AG09319 (cell line): ENCODE results near the gene DACT1.

Experiments used
- DNase-seq: peaks from one replicate; pipeline ENCODE4 v3.0.0-alpha.2; 2010; ENCODE audit warnings: low read depth; ENCODE audit errors: extremely low read depth
- TF ChIP-seq, protein P1 (sequence below): IDR thresholded peaks from 2 replicates; pipeline ENCODE4 v1.5.1; 2011; ENCODE audit warnings: low read depth, mild to moderate bottlenecking, inconsistent platforms, low read length, moderate library complexity

DACT1 gene

DNA sequence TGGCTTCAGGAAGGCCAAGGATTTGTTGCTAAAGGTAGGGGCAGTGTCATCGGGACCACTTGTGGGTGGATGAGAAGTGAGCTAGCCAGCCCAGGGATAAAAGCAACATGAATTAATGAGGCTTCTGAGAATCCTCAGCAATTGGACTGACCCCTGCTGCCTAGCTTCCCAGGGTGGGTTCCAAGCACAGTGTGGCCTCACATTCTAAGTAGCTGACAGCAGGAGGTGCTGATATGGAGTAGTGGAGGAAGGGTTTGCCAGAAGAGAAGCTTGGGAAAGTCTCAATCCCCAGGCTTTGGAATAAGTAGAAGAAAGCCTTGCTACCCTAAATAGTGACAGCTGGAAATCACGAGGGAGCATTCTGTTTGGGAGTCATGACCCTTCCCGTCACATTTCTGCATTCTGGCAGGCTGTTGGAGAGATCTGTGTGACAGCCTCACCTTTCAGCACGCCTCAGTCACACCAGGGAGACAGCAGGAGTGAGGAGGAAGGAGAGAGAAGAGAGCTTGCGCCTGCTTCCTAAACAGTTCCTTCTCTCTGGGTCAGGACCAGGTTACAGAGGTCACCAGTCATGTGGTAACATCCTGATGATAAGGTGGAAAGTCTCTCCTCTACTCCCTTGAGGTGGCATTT lies 31.2 kb downstream of the DACT1 start:
- TF ChIP-seq, protein P1, sequence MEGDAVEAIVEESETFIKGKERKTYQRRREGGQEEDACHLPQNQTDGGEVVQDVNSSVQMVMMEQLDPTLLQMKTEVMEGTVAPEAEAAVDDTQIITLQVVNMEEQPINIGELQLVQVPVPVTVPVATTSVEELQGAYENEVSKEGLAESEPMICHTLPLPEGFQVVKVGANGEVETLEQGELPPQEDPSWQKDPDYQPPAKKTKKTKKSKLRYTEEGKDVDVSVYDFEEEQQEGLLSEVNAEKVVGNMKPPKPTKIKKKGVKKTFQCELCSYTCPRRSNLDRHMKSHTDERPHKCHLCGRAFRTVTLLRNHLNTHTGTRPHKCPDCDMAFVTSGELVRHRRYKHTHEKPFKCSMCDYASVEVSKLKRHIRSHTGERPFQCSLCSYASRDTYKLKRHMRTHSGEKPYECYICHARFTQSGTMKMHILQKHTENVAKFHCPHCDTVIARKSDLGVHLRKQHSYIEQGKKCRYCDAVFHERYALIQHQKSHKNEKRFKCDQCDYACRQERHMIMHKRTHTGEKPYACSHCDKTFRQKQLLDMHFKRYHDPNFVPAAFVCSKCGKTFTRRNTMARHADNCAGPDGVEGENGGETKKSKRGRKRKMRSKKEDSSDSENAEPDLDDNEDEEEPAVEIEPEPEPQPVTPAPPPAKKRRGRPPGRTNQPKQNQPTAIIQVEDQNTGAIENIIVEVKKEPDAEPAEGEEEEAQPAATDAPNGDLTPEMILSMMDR: no peak
- DNase-seq: no peak

DNA sequence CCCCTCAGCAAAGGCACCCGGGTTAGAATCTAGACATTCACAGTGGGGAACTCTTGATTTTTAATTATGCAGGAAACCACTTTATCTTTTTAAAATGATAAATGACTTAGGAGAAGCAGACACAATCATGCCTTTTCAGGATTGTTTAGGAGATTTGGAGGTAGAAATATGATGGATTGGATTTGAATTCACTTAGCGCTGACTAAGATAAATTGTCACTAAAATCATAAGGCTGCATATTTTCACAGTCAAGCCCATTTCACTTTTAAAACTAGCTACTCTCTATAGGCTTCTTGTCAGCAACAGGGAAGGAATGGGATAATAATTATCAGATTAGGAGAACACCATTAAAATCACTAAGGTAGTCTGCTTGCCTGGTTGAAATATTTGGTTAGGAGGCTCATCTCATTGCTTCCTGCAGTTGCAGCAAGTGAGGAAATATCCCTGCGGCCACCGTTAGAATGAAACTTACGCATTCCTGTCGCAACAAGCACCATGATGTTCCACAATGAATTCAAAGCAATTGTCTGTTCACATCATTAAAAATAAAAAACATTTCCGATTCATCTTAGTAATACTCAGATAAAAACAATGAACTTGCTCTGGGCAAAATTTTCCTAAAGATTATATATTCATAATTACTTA lies 31.9 kb downstream of the DACT1 start:
- DNase-seq: no peak
- TF ChIP-seq, protein P1: no peak

DNA sequence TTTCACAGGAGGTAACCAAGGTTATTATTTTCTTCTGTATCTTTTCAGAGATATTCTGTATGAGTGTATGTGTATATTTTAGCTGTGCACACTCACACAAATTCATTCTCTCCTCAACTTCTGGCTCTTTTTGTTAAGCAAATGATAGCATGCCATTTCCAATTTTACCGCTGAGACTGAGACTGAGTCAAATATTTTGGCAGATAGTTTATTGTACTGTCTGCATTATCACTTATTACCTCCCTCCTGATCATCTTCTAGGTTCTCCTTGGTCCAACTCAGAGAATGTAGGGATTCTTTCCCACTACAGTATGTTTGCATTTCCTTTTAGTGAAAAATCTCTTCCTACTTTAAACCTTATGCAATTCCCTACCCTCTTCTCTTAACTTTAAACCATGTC lies 33.3 kb downstream of the DACT1 start:
- no peak for DNase-seq
- TF ChIP-seq, protein P1: no peak

DNA sequence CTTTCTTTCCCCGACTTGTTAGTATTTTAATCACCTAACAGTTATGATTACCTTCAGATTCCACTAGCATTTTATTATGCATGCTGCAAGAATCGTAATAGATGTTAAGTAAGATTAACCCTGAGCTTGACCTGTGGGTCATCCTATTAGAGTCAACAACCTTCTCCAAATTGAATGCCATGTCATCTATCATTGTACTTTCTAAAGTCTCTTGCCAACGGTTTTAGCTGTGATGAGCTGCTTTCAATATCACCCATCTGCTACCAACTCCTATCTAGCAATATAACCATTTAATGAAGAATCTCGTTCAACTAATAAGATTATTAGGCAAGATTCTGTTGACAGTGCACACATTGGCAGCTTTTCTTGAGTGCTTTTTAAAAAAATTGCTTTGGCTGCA lies 33.7 kb downstream of the DACT1 start:
- no peak for DNase-seq
- TF ChIP-seq, protein P1: no peak

DNA sequence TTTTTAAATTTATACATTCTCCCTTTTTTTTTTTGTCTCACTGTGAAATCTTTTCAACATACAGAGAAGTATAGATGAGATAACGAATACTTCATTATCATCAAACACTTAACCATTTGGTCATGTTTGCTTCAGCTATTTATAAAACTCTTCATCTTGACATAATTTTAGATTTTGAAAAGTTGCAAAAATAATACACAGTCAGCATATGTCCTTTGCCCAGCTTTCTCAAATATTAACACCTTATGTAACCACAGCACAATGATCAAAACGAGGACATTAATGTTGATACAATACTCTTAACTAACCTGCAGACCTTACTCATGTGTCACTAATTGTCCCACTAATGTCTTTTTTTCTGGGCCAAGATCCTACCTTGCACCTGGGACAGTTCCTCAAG lies 36.0 kb downstream of the DACT1 start:
- DNase-seq: no peak
- TF ChIP-seq, protein P1: no peak

DNA sequence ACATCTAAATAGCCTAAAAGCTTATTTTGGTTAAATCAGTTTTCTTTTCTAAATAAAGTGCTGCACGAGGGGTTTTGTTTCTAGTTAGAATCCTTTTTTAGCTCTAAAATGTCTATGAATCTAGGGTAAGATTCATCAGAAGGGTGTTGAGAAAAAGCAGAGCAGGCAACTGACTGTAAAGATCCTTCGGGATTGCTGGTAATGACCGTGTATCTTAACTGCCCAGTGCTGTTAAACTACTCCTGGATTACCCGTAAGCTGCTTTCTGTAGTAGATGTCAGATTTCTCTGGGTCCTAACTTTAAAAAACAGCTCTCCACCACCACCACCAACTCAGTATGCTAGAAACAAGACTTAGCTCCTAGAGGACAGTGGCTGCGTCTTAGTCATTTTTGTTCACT lies 39.2 kb downstream of the DACT1 start:
- TF ChIP-seq, protein P1: no peak

DNA sequence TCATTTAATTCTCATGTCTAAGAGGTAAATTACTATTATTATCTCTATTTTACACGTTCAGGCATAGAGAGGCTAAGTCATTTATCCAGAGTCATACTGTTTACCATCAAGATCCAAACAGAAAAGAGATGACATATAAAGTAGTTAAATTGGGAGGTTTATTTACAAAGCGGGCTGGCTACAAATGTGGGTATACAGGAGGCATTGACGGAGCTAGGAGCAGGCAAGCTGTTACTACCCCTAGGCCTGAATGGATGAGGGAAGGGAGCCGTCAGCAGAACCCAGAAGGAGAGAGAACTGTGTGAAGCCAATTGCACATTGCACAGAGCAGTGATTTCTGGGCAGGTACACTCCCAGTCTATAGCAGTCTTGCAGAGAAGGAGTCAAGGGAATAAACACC lies 39.8 kb downstream of the DACT1 start:
- DNase-seq: no peak
- TF ChIP-seq, protein P1: no peak

More for the DNA sequence above, 39.2 kb downstream of the DACT1 start:
- DNase-seq: no peak
